HepG2 (cell line): ENCODE results near the gene TATDN2. TPM values are rescaled to one million over a fixed set of nuclear protein-coding genes. Genes with fewer than 3 reads are reported as not detected.
A peak's percentile ranks its signal among the peaks of the same experiment; 100 is the strongest.

Experiments
- DNMT1 ChIP-seq: sonication (generic); formaldehyde crosslinking; IDR thresholded peaks from 2 replicates; pipeline ENCODE4 v1.5.1; 2020; ENCODE audit warnings: mild to moderate bottlenecking, missing genetic modification reagents
- FOSL2 ChIP-seq: sonication (generic); formaldehyde crosslinking; IDR thresholded peaks from 2 replicates; pipeline ENCODE4 v1.4.0; 2020; ENCODE audit warnings: missing genetic modification reagents
- GATA4 ChIP-seq: sonication (generic); IDR thresholded peaks from 2 replicates; pipeline ENCODE4 v1.6.1; 2016; ENCODE audit warnings: antibody characterized with exemption, low read depth, borderline replicate concordance
- HCFC1 ChIP-seq: fragments of 150-350 bp; IDR thresholded peaks from 2 replicates; pipeline ENCODE4 v1.6.1; 2014; ENCODE audit warnings: low read depth, low read length
- HIC2 ChIP-seq: sonication (generic); formaldehyde crosslinking; IDR thresholded peaks from 2 replicates; pipeline ENCODE4 v1.9.0; 2022; ENCODE audit warnings: low read depth, missing genetic modification reagents
- MEIS1 ChIP-seq: sonication (generic); formaldehyde crosslinking; IDR thresholded peaks from 2 replicates; pipeline ENCODE4 v1.9.0; 2021; ENCODE audit warnings: mild to moderate bottlenecking, missing genetic modification reagents, moderate library complexity, borderline replicate concordance
- MXI1 ChIP-seq: IDR thresholded peaks from 3 replicates; pipeline ENCODE4 v1.6.1; 2012; ENCODE audit warnings: low read depth, low read length, inconsistent platforms, borderline replicate concordance
- TBX2 ChIP-seq: sonication (generic); formaldehyde crosslinking; IDR thresholded peaks from 2 replicates; pipeline ENCODE4 v1.5.0; 2020; ENCODE audit warnings: missing genetic modification reagents, mild to moderate bottlenecking, borderline replicate concordance
- UBTF ChIP-seq: sonication (generic); formaldehyde crosslinking; IDR thresholded peaks from 2 replicates; pipeline ENCODE4 v1.4.0; 2020; ENCODE audit warnings: mild to moderate bottlenecking, missing genetic modification reagents
- ZBTB25 ChIP-seq: IDR thresholded peaks from 2 replicates; pipeline ENCODE4 v1.6.1; 2018; ENCODE audit warnings: missing genetic modification reagents
- ZBTB26 ChIP-seq: IDR thresholded peaks from 2 replicates; pipeline ENCODE4 v1.6.1; 2016; ENCODE audit warnings: missing compliant biosample characterization, missing genetic modification reagents, borderline replicate concordance
- ZNF12 ChIP-seq: sonication (generic); formaldehyde crosslinking; IDR thresholded peaks from 2 replicates; pipeline ENCODE4 v1.5.0; 2020; ENCODE audit warnings: missing genetic modification reagents
- ZNF331 ChIP-seq: sonication (generic); formaldehyde crosslinking; IDR thresholded peaks from 2 replicates; pipeline ENCODE4 v1.4.0; 2020; ENCODE audit warnings: missing genetic modification reagents
- ZNF460 ChIP-seq: sonication (generic); formaldehyde crosslinking; IDR thresholded peaks from 2 replicates; pipeline ENCODE4 v1.5.1; 2020; ENCODE audit warnings: missing genetic modification reagents, mild to moderate bottlenecking, borderline replicate concordance
- ZNF512 ChIP-seq: sonication (generic); formaldehyde crosslinking; IDR thresholded peaks from 2 replicates; pipeline ENCODE4 v1.4.0; 2020; ENCODE audit warnings: mild to moderate bottlenecking, missing genetic modification reagents
- ZNF607 ChIP-seq: sonication (generic); formaldehyde crosslinking; IDR thresholded peaks from 2 replicates; pipeline ENCODE4 v1.5.1; 2020; ENCODE audit warnings: missing genetic modification reagents, mild to moderate bottlenecking, borderline replicate concordance
- ZNF619 ChIP-seq: sonication (generic); formaldehyde crosslinking; IDR thresholded peaks from 2 replicates; pipeline ENCODE4 v1.4.0; 2020; ENCODE audit warnings: mild to moderate bottlenecking, missing genetic modification reagents
- ZSCAN5A ChIP-seq: sonication (generic); formaldehyde crosslinking; IDR thresholded peaks from 2 replicates; pipeline ENCODE4 v1.8.0; 2022; ENCODE audit warnings: mild to moderate bottlenecking, missing genetic modification reagents, borderline replicate concordance
- polyA plus RNA-seq, 8 experiments: library from polyadenylated mRNA; depleted of rRNA in 3 of 8; stranded (reverse) in 7 of 8; unstranded in 1 of 8; fragments of >200 nt; fragmentation: Illumina TruSeq in 4 of 8; extraction: Trizol in 4 of 8; gene quantifications; 2 replicates each; pipeline versions ENCODE4 v1.2.1 to v1.2.3, GENCODE V29; 2011 to 2016; ENCODE audit warnings: low read depth in 4 of 8, missing spikeins in 1 of 8, mixed read lengths in 1 of 8; ENCODE audit not compliant: insufficient read depth in 1 of 8
- total RNA-seq, 5 experiments: library from RNA; depleted of rRNA; stranded (reverse); fragments of >200 nt; fragmentation: Illumina TruSeq; extraction: Trizol; gene quantifications; 2 replicates each; pipeline ENCODE4 v1.2.3, GENCODE V29; 2016; ENCODE audit warnings: low read depth in 1 of 5

TATDN2 gene
- total and polyA plus RNA-seq, 2 of the 13 experiments (the other 11 are each of a cell fraction or from before 2014, with no cell fraction given), result 12.1 to 21.9 TPM

- TF ChIP-seq ZNF460 (peak; percentile 62; the same call in 1 of the 2 replicates), MXI1 (peak; percentile 78; the same call in 1 of the 3 replicates), UBTF (CRISPR knock-in tag) (0 out of 2 replicates have a peak, but pooled peaks have one; percentile 28), ZBTB25 (peak; percentile 73), GATA4 (peak; percentile 66; the same call in 1 of the 2 replicates), ZNF619 (CRISPR knock-in tag) (peak; percentile 39; the same call in 1 of the 2 replicates), ZNF12 (peak; percentile 63; the same call in 1 of the 2 replicates), ZBTB26 (CRISPR knock-in tag) (peak; percentile 45; the same call in 1 of the 2 replicates), DNMT1 (CRISPR knock-in tag) (no peak), FOSL2 (CRISPR knock-in tag) (peak; percentile 85), TBX2 (CRISPR knock-in tag) (peak; percentile 84), HCFC1 (0 out of 2 replicates have a peak, but pooled peaks have one; percentile 30), ZNF331 (peak; percentile 93), HIC2 (peak; percentile 76), ZNF607 (CRISPR knock-in tag) (no peak), MEIS1 (CRISPR knock-in tag) (peak; percentile 76; the same call in 1 of the 2 replicates), ZSCAN5A (CRISPR knock-in tag) (peak; percentile 34; the same call in 1 of the 2 replicates), ZNF512 (no peak)
Measured at GRCh38 chr3:10224794-10225665, 23.2 kb upstream of the TATDN2 start (continued).
